DOHH2 (cell line): ENCODE measurements around the gene MZF1.

Experiments used
- H3F3A ChIP-seq: fragments of 200-600 bp; sonication (generic), shearing (Covaris generic); 2 replicates; pipeline ENCODE4 v1.6.0; 2016; ENCODE audit warnings: antibody characterized with exemption, mild to moderate bottlenecking; ENCODE audit not compliant: control insufficient read depth, insufficient read depth
- H3K27ac ChIP-seq: fragments of 200-600 bp; sonication (generic); 2 replicates; pipeline ENCODE4 v1.5.1; 2014; ENCODE audit warnings: low read depth, mild to moderate bottlenecking, low read length, moderate library complexity
- H3K27me3 ChIP-seq: fragments of 200-600 bp; sonication (generic); 2 replicates; pipeline ENCODE4 v1.6.1; 2014; ENCODE audit warnings: mild to moderate bottlenecking, low read length, mixed read lengths; ENCODE audit not compliant: control insufficient read depth
- H3K36me3 ChIP-seq: fragments of 200-600 bp; sonication (generic); 2 replicates; pipeline ENCODE4 v1.6.1; 2014; ENCODE audit warnings: mild to moderate bottlenecking, low read length, moderate library complexity, mixed read lengths; ENCODE audit not compliant: control insufficient read depth
- H3K4me1 ChIP-seq: fragments of 200-600 bp; sonication (generic); 2 replicates; pipeline ENCODE4 v1.6.1; 2014; ENCODE audit warnings: mild to moderate bottlenecking, low read length, mixed read lengths; ENCODE audit not compliant: control insufficient read depth
- H3K4me2 ChIP-seq: fragments of 200-600 bp; sonication (generic); 2 replicates; pipeline ENCODE4 v1.6.0; 2014; ENCODE audit warnings: mild to moderate bottlenecking, low read length, moderate library complexity
- H3K4me3 ChIP-seq: fragments of 200-600 bp; sonication (generic); 2 replicates; pipeline ENCODE4 v1.5.1; 2014; ENCODE audit warnings: mild to moderate bottlenecking, low read length, mixed read lengths
- H3K79me2 ChIP-seq: fragments of 200-600 bp; sonication (generic); 2 replicates; pipeline ENCODE4 v1.6.1; 2014; ENCODE audit warnings: mild to moderate bottlenecking, low read length, mixed read lengths; ENCODE audit not compliant: control insufficient read depth
- H3K9me2 ChIP-seq: fragments of 200-600 bp; sonication (generic); replicated peaks from 2 replicates; pipeline ENCODE4 v1.6.1; 2014; ENCODE audit warnings: mild to moderate bottlenecking, low read length, mixed read lengths; ENCODE audit not compliant: control insufficient read depth
- H3K9me3 ChIP-seq: fragments of 200-600 bp; sonication (generic); 2 replicates; pipeline ENCODE4 v1.6.1; 2014; ENCODE audit warnings: antibody characterized with exemption, low read length, mixed read lengths; ENCODE audit not compliant: control insufficient read depth, insufficient read depth
- H4K20me1 ChIP-seq: fragments of 200-600 bp; sonication (generic); 2 replicates; pipeline ENCODE4 v1.6.0; 2014; ENCODE audit warnings: low read depth, mild to moderate bottlenecking, antibody characterized with exemption, low read length, moderate library complexity; ENCODE audit not compliant: control insufficient read depth, insufficient read depth
- CTCF ChIP-seq: fragments of 200-600 bp; sonication (generic); IDR thresholded peaks from one replicate; pipeline ENCODE4 v1.5.1; 2014; ENCODE audit warnings: antibody characterized with exemption, mild to moderate bottlenecking, low read depth, low read length; ENCODE audit not compliant: poor library complexity, severe bottlenecking
- EZH2phosphoT487 ChIP-seq: fragments of 200-600 bp; sonication (generic); IDR thresholded peaks from 2 replicates; pipeline ENCODE4 v1.6.1; 2017; ENCODE audit warnings: borderline replicate concordance, mild to moderate bottlenecking, antibody characterized with exemption, low read length, moderate library complexity, mixed read lengths

MZF1 gene

GRCh38 chr19:58585442-58586132 lies 12.5 kb upstream of the MZF1 start:
- no peaks in the 10 kb centered on the region for H3F3A ChIP-seq
- H3K9me3 ChIP-seq: no peaks in the 10 kb centered on the region
- H3K36me3 ChIP-seq: peaks cover 16% of the 10 kb centered on the region
- H3K4me3 ChIP-seq: no peak overlapping the region
- H3K4me1 ChIP-seq: peaks cover 4% of the 10 kb centered on the region
- H4K20me1 ChIP-seq: no peaks in the 10 kb centered on the region
- H3K79me2 ChIP-seq: peaks cover 4% of the 10 kb centered on the region; the same call in 1 of the 2 replicates
- no peak overlapping the region for H3K27ac ChIP-seq
- TF ChIP-seq CTCF (no peak), EZH2phosphoT487 (no peak)
- H3K4me2 ChIP-seq: no peak overlapping the region
- H3K9me2 ChIP-seq: no peaks in the 10 kb centered on the region
- H3K27me3 ChIP-seq: no peaks in the 10 kb centered on the region

- Histone ChIP-seq H3K9me2 (no peaks in the 10 kb centered on the region), H3K36me3 (peaks cover 16% of the 10 kb centered on the region), H3F3A (no peaks in the 10 kb centered on the region), H3K27ac (no peak overlapping the region), H3K4me3 (no peak overlapping the region), H3K27me3 (no peaks in the 10 kb centered on the region), H3K4me1 (peaks cover 4% of the 10 kb centered on the region), H3K79me2 (peaks cover 9% of the 10 kb centered on the region), H3K9me3 (no peaks in the 10 kb centered on the region), H4K20me1 (no peaks in the 10 kb centered on the region), H3K4me2 (no peak overlapping the region)
- TF ChIP-seq EZH2phosphoT487: no peak
- TF ChIP-seq CTCF: no peak
These were observed 11.6 kb upstream of the MZF1 start for GRCh38 chr19:58584498-58585441.

- H3K9me2 ChIP-seq: no peaks in the 10 kb centered on the region
- peaks cover 21% of the 10 kb centered on the region for H3K4me1 ChIP-seq
- no peaks in the 10 kb centered on the region for H4K20me1 ChIP-seq
- H3F3A ChIP-seq: peaks cover 9% of the 10 kb centered on the region
- TF ChIP-seq EZH2phosphoT487: no peak
- H3K79me2 ChIP-seq: peaks cover 26% of the 10 kb centered on the region
- H3K4me3 ChIP-seq: no peak overlapping the region
- H3K9me3 ChIP-seq: no peaks in the 10 kb centered on the region
- peaks cover 16% of the 10 kb centered on the region for H3K36me3 ChIP-seq
- H3K27me3 ChIP-seq: no peaks in the 10 kb centered on the region
- no peak overlapping the region for H3K4me2 ChIP-seq
- H3K27ac ChIP-seq: no peak overlapping the region
These were observed 9.8 kb upstream of the MZF1 start for GRCh38 chr19:58582985-58583384.
